Smooth muscle cell (in vitro differentiated cells): Measurements from ENCODE around the gene KICS2. TPM values are rescaled to one million over a fixed set of nuclear protein-coding genes. Genes with fewer than 3 reads are reported as not detected.

Experiments
- DNase-seq: peaks from one replicate; lab custom pipeline; 2025; ENCODE audit not compliant: unreplicated experiment; lab: John Stamatoyannopoulos, UW
- H2AFZ ChIP-seq: fragments of 200-600 bp; sonication (generic); 2 replicates; pipeline ENCODE4 v1.6.0; 2016; ENCODE audit warnings: antibody characterized with exemption, low read depth, mild to moderate bottlenecking
- H3F3A ChIP-seq: fragments of 200-600 bp; sonication (generic); 2 replicates; pipeline ENCODE4 v1.6.0; 2017; ENCODE audit warnings: antibody characterized with exemption, low read depth
- H3K27ac ChIP-seq: fragments of 200-600 bp; sonication (generic); 2 replicates; pipeline ENCODE4 v1.5.1; 2016; ENCODE audit warnings: low read depth, mild to moderate bottlenecking
- H3K27me3 ChIP-seq: fragments of 200-600 bp; sonication (generic); 2 replicates; pipeline ENCODE4 v1.6.1; 2016; ENCODE audit warnings: low read depth, mild to moderate bottlenecking
- H3K36me3 ChIP-seq: fragments of 200-600 bp; sonication (generic); 2 replicates; pipeline ENCODE4 v1.5.1; 2016; ENCODE audit warnings: low read depth
- H3K4me1 ChIP-seq: fragments of 200-600 bp; sonication (generic); 2 replicates; pipeline ENCODE4 v1.5.1; 2016; ENCODE audit warnings: low read depth
- H3K4me2 ChIP-seq: fragments of 200-600 bp; sonication (generic); 2 replicates; pipeline ENCODE4 v1.6.0; 2016; ENCODE audit warnings: mild to moderate bottlenecking
- H3K4me3 ChIP-seq: fragments of 200-600 bp; sonication (generic); 2 replicates; pipeline ENCODE4 v1.5.1; 2016; ENCODE audit warnings: mild to moderate bottlenecking
- H3K79me2 ChIP-seq: fragments of 200-600 bp; sonication (generic); 2 replicates; pipeline ENCODE4 v1.6.0; 2016; ENCODE audit warnings: low read depth, mild to moderate bottlenecking
- H3K9ac ChIP-seq: fragments of 200-600 bp; sonication (generic); 2 replicates; pipeline ENCODE4 v1.6.0; 2016; ENCODE audit warnings: low read depth
- H3K9me3 ChIP-seq: fragments of 200-600 bp; sonication (generic); replicated peaks from 2 replicates; pipeline ENCODE4 v1.5.1; 2016; ENCODE audit warnings: low read depth
- H4K20me1 ChIP-seq: fragments of 200-600 bp; sonication (generic); 2 replicates; pipeline ENCODE4 v1.6.0; 2016; ENCODE audit warnings: low read depth
- WGBS: methylation state at CpG from one replicate; pipeline ENCODE4 v1.1.7; 2016; ENCODE audit warnings: low lambda C conversion rate; 5-methylcytosine and 5-hydroxymethylcytosine counted together
- polyA plus RNA-seq: library from polyadenylated mRNA; unstranded; fragments of >200 nt; fragmentation: Nextera tagmentation; extraction: Ambion mirVana; gene quantifications from 2 replicates; pipeline ENCODE4 v1.2.1, GENCODE V29; 2016
- total RNA-seq: library from RNA; depleted of rRNA; stranded (reverse); fragments of >200 nt; gene quantifications from 2 replicates; pipeline ENCODE4 v1.2.3, GENCODE V29; 2014
- TF ChIP-seq, protein P1 (sequence below): fragments of 200-600 bp; sonication (generic); IDR thresholded peaks from 2 replicates; pipeline ENCODE4 v1.5.1; 2017; ENCODE audit warnings: borderline replicate concordance, mild to moderate bottlenecking, antibody characterized with exemption; ENCODE audit not compliant: insufficient read depth, poor library complexity, severe bottlenecking

KICS2 gene
- total and polyA plus RNA-seq, 2 experiments from 2014 or later, result 1.1 to 6.6 TPM

DNA sequence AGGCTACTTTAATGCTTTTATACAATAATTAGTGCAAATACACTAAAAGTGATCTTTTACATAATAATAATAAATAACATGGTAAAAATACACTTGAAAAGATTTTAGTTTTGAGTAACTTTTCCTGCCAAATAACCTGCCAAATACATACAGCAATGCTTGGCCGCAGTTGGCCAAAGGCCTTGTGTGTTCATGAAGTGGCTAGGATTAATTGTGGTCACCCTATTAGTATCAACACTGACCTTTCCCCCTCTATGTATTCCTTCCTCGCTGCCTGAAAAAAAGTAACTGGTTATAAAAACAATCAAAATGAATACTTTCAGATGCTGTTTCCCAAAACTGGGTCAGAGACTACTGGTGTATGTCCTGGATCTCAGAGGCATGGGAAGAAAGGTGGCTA is 34.3 kb downstream of the KICS2 start:
- Histone ChIP-seq H3K4me1 (peaks cover 6% of the 10 kb centered on the region), H3F3A (peaks cover 10% of the 10 kb centered on the region), H3K36me3 (no peaks in the 10 kb centered on the region), H3K27ac (peak overlapping the region; percentile 78), H3K9me3 (no peaks in the 10 kb centered on the region), H3K27me3 (no peaks in the 10 kb centered on the region), H2AFZ (no peak overlapping the region), H3K9ac (no peak overlapping the region), H4K20me1 (no peaks in the 10 kb centered on the region), H3K4me3 (no peak overlapping the region), H3K4me2 (peak overlapping the region; percentile 63), H3K79me2 (no peaks in the 10 kb centered on the region)
- TF ChIP-seq, protein P1, sequence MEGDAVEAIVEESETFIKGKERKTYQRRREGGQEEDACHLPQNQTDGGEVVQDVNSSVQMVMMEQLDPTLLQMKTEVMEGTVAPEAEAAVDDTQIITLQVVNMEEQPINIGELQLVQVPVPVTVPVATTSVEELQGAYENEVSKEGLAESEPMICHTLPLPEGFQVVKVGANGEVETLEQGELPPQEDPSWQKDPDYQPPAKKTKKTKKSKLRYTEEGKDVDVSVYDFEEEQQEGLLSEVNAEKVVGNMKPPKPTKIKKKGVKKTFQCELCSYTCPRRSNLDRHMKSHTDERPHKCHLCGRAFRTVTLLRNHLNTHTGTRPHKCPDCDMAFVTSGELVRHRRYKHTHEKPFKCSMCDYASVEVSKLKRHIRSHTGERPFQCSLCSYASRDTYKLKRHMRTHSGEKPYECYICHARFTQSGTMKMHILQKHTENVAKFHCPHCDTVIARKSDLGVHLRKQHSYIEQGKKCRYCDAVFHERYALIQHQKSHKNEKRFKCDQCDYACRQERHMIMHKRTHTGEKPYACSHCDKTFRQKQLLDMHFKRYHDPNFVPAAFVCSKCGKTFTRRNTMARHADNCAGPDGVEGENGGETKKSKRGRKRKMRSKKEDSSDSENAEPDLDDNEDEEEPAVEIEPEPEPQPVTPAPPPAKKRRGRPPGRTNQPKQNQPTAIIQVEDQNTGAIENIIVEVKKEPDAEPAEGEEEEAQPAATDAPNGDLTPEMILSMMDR, result no peak
- WGBS, result 78% methylated on average over 2 of the region's 2 CpGs
- DNase-seq, result no peak

DNA sequence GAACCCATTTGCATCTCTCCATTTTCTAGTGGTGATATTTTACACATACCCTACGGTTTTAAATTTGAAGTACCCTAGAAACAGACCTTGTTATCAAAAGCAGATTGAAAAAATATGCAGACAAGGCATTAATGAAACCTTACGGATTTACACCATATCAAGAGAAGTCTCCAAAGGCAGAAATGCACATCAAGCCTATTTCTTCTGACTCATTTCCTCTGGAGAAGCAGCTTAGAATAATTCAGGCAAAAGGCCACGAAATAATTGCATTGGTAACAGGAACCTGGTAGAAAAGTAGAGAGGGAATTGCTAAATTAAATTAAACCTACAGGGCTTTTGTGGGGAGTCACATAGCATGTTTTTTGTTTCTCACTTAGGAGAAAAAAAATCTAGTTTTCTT is 34.7 kb downstream of the KICS2 start:
- 25% methylated on average over 3 of the region's 3 CpGs for WGBS
- Histone ChIP-seq H3K4me2 (peak overlapping the region; percentile 63), H2AFZ (no peak overlapping the region)

DNA sequence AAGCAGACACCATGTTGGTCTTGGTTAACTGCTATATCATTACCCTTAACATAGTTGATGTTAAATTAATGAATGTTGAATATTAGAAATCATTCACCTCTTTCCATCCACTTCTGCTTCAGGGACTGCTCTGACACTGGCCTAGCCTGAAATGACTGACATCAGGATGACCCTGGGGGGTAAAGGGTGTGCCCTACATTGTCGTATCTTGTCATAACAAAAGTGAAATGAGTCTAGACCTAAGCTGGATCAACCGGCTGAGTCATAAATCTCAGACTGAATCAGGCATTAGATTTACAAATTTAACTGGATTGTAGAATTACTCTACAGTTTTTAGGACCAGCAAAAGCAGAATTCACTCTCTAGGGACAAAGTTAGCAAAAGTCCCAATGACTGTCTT is 35.3 kb downstream of the KICS2 start:
- Histone ChIP-seq H3K4me2 (peak overlapping the region; percentile 63), H3K4me3 (no peak overlapping the region), H3K9me3 (no peaks in the 10 kb centered on the region), H3K9ac (peak overlapping the region; percentile 55), H2AFZ (no peak overlapping the region), H3K27me3 (no peaks in the 10 kb centered on the region), H3K79me2 (no peaks in the 10 kb centered on the region), H3K4me1 (peaks cover 6% of the 10 kb centered on the region), H3F3A (peaks cover 19% of the 10 kb centered on the region), H3K27ac (peak overlapping the region; percentile 78), H4K20me1 (no peaks in the 10 kb centered on the region), H3K36me3 (no peaks in the 10 kb centered on the region)
- WGBS, result 49% methylated on average over 2 of the region's 2 CpGs
- no peak for DNase-seq
- TF ChIP-seq, protein P1, result no peak

More for the DNA sequence above, 34.7 kb downstream of the KICS2 start:
- Histone ChIP-seq H3K9ac (peak overlapping the region; percentile 55), H3K36me3 (no peaks in the 10 kb centered on the region), H3K27ac (peak overlapping the region; percentile 78), H4K20me1 (no peaks in the 10 kb centered on the region), H3K4me3 (no peak overlapping the region), H3K27me3 (no peaks in the 10 kb centered on the region), H3K79me2 (no peaks in the 10 kb centered on the region), H3K9me3 (no peaks in the 10 kb centered on the region), H3F3A (peaks cover 14% of the 10 kb centered on the region), H3K4me1 (peaks cover 6% of the 10 kb centered on the region)
- DNase-seq, result no peak
- TF ChIP-seq, protein P1, result no peak

DNA sequence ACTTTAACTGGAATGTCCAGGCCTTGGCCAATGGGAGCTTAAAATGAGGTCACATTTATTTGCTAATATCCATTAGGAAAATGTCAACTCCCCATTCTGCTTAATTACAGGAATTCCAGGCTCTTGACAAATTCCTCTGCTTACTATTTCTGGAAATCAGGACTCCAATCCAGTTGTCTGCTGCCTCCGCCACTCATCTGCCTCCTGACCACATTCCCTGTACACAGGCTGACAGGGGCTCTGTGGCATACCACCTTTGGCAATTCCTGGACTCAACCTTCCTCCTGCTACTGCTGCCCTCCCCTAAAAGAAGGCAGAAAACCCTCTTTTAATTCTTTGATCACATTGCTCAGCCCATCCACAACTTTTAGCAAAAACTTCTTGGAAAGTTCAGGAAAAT is 37.9 kb downstream of the KICS2 start:
- H3K4me3 ChIP-seq, result no peak overlapping the region
- H3K9me3 ChIP-seq, result no peaks in the 10 kb centered on the region
- peak overlapping the region; percentile 30 for H3K4me2 ChIP-seq
- H4K20me1 ChIP-seq, result no peaks in the 10 kb centered on the region
- H3K27ac ChIP-seq, result peak overlapping the region; percentile 40
- no peak overlapping the region for H3K9ac ChIP-seq
- DNase-seq, result no peak
- peak overlapping the region; percentile 14 for H2AFZ ChIP-seq
- no peaks in the 10 kb centered on the region for H3K36me3 ChIP-seq
- H3F3A ChIP-seq, result peaks cover 23% of the 10 kb centered on the region
- peaks cover 6% of the 10 kb centered on the region for H3K4me1 ChIP-seq
- WGBS, result 55% methylated on average over 1 of the region's 1 CpG
- TF ChIP-seq, protein P1, result no peak
- no peaks in the 10 kb centered on the region for H3K79me2 ChIP-seq
- H3K27me3 ChIP-seq, result no peaks in the 10 kb centered on the region
